ELF-1 (cell line): Measurements from ENCODE around the gene ZDHHC8.

Experiments used
- DNase-seq: peaks from one replicate; pipeline ENCODE4 v3.0.0-alpha.2; 2016; ENCODE audit warnings: low read depth, low spot score

Gene ZDHHC8

DNA sequence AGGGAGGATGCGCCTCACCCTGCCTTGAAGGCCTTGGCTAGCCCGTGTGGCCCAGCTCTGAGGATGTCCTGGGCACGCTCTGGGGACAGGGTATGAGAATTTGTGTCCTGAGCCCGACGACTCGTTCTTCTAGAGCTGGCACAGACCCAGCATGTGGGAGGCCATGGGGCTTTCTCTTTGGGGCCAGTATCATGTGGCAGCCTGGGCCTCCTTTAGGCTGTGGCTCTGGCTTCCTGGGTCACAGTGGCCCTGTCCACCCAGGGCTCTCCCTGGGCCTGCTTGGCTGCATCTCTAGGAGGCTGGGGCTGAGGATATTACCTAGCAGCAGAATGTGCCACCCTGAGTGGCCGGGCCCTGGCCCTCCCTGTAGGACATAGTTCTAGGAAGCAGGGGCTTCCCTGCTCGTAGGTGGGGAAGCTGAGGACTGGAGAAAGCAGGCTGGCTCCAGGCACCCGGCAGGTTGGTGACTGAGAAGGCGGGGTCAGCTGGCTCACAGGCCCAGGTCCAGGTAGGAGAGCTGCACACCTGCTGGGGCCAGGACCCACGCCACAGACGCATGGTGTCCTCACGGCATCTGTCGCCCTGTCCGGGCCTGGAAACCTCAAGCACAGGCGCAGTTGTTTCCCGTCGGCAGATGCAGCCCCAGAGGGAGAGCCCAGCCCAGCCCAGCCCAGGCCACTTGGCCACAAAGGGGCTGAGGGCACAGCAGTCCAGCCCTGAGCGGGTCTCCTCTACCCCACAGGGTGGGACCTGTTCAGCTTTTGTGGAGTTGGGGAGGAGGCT, 12.5 kb downstream of the ZDHHC8 start:
- no peak for DNase-seq

DNA sequence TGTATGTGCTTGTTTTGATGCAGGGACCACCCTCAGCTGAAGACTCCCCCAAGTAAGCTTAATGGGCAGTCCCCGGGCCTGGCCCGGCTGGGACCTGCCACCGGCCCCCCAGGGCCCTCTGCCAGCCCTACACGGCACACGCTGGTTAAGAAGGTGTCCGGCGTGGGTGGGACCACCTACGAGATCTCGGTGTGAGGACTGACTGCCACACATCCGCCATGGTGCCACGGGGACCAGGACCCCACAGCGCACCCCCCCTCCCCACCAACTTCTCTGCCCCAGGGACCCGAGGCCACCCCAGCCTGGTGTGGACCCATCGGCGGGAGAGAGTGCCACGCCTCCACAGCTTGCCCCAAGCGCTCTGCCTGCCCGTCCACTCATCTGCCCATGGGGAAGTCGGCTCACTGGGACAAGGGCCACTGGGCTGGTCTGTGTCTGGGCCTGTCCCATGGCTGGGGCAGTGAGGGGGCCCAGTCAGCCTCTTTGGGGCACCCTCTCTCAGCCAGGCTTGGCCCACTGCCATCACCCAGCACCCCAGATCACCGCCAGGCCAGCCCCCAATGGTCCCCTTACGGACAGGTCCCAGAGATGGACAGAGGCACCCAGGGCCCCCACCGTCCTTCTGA, 13.7 kb downstream of the ZDHHC8 start:
- DNase-seq, result no peak

DNA sequence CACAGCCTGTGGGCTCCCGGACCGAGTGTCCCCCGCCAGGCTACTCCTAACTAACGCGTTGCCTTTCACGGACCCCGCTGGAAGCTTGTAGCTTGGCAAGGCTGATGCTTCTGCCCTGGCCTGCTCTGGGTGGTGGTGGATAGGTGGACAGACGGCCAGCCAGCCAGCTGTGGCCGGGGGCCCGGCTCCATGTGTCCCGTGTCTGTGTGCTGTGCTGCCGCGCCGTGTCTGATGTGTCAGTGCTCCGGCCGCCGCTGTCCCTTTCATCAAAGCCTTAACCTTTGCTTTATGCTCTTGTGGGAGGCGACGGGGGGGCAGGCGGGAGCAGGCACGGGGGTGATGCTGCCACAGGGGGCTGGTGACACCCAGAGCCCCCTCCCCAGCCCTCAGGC, 14.2 kb downstream of the ZDHHC8 start:
- DNase-seq, result no peak

DNA sequence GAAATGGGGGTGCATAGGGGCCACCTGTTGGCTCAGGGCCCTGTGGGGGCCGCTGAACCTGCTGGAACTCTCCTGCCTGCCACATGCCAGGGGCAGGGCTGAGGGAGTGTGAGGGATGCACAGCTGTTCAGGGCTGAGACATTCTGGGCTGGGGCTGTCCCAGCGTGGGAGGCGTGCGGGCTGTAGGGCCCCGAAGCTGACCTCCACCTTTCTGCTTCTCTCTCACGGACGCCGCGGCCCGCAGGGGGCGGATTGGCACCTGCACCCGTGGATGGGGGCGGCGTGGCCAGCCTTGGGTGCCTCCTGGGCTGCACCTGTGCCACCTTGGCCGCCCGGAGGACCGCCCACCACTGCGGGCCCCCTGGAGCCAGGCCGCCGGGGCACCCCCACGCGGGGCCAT, 15.2 kb downstream of the ZDHHC8 start:
- no peak for DNase-seq

DNA sequence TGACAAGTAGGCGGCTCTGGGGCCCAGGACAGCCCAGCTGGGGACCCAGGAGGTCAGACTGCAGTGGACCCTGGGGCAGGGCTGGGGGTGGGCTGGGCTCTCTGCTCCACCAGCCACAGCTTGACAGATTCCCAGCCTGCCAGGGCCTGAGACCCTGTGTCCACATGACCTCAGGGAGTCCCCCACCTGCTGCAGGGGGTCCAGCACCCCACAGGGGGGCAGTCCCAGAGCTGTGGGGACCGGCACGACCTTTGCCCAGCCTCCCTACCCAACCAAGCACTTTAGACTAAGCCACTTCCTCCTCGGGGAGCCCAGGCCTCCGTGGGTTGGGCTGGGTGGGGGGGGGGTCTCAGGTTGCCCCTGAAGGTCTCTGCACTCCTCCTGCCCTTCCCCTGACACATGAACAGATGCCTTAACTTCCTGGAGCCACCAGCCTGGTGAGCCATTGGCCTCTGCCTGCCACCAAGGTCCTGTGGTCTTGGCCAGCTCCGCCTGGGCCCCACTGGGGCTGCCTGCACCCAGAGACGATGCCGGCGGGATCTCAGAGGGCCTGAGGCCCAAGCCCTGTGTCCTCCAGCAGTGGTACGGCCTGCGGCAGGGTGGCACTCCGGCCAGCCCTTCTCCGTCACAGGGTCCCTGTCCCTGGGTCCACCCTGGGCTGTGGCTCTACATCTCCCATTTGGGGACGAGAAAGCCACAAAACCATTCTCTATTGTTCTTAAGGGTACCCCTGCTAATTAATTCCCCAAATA, 15.8 kb downstream of the ZDHHC8 start:
- no peak for DNase-seq

DNA sequence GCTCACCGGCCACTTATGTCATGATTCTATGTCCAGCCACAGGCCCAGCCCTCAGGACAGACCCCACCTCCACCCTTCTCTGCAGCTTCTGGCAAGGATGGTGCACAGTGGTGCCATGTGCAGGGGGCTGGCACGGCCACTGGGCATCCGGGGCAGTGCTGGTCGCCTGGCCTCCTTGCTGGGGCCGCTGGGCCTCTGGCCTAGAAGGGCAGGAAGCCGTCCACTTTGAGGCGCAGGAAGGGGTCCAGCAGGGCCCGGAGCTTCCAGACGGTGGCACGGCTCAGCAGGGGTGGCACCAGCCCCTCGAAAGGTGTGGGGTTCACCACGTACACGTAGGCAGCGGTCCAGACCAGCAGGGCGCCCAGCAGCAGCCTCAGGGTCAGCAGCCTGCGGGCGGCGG, 16.8 kb downstream of the ZDHHC8 start:
- DNase-seq, result no peak

DNA sequence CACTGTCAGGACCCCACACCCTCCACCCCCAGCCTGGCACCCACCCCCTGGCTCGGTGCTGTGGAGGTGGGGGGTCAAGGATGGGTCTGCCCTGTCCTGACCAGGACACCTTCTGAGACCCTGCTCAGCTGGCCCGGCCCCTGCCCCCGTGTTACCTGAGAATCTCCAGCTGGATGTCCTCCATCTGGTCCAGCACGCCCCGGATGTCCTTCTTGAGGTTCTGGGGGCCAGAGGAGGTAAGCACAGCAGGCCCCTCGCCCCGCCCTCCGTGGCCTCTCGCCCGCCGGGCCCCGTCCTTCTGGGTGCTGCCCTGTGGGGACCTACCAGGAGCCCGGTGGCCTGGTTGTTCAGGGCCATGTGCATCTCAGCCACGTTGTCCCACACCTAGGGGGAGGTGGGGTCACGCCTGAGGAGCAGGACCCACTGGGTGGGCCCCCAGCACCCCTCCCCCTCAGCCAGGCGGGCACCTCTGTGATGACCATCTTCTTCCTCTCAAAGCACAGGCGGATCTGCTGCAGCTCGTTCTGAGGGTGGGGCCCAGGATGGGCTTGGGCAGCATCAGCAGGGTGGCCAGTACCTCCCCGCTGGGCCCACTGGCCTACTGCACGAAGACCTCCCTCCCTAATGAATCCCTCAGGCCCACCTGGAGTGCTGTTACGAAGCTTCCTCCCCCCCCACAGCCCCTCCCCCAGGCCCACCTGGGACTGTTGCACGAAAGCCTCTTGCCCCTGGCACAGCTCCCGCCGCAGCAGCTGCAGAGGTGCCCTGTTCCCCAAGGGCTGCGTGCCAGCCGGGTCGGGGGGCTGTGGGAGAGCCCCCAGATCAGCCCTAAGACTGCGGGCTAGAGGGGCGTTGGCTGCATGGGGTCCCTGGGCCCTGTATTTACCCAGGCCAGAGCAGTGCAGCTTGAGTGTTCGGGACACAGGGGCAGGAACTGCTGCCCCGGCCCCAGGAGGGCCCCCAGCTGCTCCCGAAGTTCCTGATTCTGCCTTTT, 17.9 kb downstream of the ZDHHC8 start:
- DNase-seq, result no peak

DNA sequence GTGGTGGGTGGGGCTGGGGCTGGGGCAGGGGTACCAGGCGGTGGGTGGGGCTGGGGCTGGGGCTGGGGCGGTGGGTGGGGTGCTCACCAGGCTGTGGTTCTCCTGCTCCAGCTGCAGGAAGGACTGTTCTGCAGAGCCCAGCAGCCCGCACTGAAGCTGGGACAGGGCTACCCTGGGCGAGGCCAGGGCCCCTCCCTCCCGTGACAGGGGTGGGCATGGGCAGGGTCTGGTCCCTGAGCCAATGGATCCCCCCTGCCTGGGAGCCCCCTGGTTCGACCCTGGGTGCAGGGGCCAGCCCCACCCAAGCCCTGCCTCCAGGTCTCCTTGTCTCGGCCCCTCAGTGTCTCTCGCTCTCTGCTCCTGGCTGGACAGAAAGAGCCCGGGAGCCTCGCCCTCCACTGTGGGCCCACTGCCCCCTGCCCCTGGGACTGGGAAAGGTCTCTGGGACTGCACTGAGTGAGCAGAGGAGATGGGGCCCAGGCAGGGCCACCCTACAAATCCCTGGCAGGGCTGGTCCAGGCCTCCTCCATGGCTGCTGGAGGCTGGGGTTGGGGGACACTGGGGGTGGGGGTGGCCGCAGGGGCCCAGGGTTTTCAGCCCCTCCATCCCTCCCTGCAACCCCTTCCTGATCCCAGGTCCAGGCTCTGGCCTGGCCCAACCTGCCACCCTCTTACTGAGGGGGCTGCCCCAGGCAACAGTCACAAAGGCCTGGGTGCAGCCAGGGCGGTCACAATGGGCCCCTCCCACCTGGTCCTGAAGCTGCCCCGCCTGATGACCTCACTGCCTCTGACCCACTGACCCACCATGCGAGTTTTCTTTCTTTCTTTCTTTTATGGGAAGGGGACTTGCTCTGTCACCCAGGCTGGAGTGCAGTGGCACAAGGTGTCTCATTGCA, 19.0 kb downstream of the ZDHHC8 start, which contains the start of gene CCDC188:
Gene CCDC188, minus strand, starts transcription at position 675 of the 895 bp plus-strand sequence. Its CDS starts 69 bp downstream, at position 606.
- DNase-seq, result no peak

DNA sequence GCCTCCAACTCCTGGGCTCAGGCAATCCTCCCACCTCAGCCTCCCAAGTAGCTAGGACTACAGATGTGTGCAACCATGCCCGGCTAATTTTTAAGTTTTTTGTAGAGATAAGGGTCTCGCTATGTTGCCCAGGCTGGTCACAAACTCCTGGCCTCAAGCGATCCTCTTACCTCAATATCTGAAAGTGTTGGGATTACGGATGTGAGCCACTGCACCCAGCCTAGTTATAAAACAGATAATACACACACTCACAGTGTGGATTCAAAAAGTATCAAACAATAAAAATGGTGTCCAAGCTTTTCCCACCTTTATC, 19.6 kb downstream of the ZDHHC8 start:
- no peak for DNase-seq

DNA sequence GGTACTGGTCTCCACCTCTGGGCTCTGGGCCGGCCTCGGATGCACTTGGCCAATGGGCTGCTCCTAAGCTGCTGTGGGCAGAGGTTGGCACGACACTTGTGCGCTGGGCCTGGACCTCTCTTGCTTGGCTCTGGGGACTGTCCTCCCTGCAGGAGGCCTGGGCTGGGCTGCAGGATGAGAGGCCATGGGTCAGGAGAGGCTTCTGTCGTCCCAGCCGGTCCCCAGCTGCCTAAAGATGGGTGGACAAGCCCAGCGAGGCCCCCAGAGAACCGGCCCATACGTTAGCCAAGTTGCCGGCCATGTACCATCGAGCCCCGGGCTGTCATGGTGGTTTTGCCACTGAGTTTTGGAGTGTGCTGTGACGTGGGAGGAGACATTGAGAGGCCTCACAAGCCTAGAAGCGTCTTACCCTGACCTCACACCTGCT, 20.9 kb downstream of the ZDHHC8 start:
- DNase-seq, result no peak

DNA sequence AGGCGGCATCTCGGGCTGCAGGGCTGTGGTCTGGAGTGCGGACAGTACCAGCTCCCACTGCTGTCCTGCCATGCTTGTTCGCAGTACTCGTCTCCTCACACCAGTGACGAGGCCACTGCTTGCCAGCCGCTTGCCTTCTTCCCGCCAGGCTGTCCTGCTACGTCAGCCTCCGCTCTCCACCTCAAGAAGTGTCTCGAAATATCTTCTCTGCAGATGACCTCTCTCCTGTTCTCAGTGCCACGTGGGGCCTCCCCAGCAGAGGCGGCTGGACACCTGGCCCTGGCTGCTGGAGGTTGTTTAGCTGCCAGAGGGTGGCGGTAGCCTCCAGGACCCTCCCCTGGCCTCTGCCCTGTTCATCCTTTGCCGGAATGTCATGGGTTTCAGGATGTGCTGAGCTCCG, 22.3 kb downstream of the ZDHHC8 start:
- peak; percentile 44 for DNase-seq

DNA sequence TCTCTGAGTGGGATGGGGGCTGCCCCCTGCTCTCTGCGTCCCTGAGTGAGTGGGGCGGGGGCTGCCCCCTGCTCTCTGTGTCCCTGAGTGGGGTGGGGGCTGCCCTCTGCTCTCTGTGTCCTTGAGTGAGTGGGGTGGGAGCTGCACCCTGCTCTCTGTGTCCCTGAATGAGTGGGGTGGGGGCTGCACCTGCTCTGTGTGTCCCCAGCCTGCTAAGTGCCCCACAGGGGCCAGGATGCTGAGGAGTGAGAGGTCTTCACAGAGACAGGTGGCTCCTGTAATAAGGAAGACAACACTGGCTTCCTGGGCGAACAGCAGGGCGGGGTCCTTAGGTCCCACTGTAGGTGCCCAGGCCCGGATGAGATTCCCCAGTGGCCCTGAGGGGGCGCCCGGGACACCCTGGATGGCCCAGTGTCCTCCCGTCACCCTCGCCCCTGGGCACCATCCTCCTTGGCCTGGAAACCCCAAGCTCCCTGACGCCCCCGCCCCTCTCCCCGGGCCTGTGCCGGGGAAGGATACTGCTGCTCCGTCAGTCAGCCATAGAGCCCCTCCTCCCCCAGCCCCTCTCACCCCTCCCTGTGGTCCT, 23.1 kb downstream of the ZDHHC8 start:
- DNase-seq, result no peak

DNA sequence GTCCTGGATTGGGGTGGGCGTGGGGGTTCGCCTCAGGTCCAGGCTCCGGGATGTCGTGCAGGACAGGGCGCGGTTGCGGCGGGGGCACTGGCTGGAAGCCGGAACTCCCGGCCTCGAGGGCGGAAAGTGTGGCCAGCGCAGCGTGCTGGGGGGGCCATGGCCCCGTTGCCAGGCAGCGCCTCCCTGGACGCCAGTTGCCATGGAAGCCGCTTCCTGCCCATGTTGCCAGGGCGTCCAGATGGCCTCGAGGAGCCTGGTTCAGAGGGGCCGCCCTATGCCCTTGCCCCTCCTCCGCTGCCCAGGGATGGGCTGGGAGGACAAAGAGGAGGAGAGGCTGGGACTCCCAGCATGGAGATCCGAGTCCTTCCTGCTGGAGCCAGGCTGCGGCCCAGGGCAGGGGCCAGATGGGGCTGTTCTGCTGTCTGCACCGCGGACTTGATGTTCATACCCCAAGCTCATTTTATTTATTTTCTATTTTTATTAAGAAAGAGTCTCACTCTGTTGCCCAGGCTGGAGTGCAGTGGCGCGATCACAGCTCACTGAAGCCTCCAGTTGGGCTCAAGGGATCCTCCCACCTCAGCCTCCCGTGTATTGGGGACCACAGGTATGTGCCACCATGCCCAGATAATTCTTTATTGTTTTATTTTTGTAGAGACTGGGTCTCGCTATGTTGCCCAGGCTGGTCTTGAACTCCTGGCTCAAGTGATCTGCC, 23.9 kb downstream of the ZDHHC8 start:
- DNase-seq, result no peak

DNA sequence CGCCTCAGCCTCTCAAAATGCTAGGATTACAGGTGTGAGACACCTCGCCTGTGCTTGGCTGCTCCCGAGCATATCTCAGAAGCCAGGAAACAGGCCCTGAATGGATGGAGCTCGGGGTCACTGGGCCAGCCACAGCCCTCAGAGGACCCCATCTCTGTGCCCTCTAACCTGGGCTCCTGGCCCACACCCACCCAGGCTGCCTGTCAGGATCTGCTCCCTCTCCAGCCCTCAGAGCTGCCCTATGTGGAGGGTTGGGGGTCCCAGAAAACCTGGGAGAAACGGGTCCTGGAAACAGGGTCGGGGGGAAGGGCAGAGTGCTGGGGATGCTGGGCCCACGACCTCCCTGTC, 24.4 kb downstream of the ZDHHC8 start:
- DNase-seq, result no peak

DNA sequence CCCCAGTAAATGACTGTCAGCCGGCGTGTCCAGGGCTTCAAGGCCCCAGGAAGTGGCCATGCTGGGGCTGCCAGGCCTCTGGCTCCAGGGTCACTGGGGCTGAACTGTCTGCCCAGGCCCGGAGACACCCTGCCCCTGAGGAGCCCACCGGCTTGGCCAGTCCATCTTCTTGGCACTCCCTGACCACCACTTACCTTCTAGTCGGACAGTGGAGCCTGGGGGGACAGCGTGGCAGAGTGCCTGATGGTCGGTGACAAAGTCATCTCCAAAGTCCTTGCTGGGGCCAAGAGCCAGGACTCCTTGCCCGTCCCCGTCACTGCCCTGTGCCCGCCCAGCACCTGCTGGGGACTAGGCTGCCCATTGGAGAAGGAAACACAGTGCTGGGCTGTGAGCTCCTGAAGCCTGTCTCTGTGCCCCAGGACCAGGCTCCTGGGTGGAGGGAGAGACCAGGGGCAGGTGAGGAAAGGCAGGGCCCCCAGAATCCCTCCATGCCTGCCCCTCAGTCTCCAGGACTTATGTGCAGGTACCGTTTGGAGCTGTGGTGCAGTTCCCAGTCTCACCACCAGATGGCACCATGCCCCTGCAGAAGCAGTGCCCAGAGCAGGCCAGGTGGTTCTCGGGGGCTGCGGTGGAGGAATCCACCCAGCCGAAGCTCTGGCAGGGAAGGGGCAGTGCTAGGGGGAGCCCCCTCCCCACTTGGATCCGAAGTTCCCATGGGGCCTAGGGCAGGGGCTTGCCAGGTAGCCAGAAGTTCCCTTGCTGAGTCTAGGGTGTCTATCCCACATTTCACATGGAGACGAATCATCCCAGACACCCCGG, 25.2 kb downstream of the ZDHHC8 start:
- DNase-seq, result peak; percentile 91

DNA sequence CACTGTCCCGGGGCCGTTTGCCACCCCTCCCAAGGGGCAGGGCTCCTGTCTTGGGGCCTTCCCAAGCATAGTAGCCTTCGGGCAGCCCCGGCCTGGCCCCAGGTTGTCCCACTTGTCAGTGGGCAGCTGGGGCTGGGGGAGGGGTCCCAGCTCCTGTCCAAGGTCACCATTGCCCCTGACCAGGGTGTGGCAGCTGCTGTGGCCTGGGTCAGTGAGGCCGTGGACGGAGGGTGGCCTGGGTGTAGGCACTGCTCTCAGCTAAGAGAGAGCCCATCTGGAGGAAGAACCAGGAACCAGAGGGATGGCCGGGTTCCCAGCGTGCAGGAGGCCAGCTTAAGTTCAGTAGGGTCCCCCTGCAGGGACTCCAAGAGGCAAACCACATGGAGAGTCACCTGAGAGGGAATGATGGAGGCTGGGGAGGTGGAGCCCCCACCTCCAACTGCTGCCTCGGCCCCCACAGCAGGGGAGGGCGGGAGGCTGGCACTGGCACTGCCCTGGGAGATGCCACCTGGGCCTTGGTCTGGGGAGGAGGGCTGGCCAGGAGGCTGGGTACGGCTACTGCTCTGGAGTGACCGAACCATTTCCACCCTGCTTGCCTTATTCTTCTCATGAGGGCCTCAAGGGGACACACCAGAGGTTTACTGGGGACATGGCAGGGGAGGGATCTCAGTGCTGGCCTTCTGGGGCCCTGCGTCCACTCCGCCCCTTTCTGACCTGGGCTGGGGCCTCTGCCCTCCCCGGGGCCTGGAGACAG, 26.0 kb downstream of the ZDHHC8 start:
- no peak for DNase-seq

DNA sequence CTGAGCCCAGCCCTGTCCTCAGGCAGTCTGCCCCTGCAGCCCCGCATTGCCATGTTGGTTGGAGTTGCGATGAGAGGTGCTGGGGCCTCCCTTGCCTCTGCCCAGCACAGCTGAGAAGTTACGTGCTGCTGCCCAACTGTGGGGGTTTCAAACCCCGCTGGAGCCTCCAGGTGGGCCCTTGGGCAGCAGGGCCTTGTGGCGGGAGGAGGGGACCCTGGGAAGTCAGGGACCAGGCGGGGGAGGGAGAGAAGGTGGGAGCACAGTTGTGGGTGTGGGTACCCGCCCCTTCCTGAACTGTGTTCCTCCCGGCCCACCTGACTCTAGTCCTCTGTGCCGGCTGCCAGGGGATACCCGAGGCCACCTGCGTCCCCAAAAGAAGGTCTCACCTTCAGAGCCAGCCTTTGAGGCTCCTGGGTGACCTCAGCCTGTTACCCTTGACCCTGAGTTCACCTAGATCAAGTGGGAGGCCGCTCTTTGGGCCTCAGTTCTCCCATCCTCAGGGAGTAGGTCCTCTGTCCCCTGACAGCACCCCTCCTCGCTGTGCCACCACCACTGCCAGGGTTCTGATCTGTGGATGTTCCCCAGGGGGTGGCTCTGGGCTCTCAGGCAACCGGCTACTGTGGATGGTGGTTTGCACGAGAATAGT, 26.9 kb downstream of the ZDHHC8 start:
- no peak for DNase-seq
